GM12891 (cell line): Measurements from ENCODE around the gene PEX14.

Source experiments
- PAX5 ChIP-seq: IDR thresholded peaks from 2 replicates; pipeline ENCODE4 v1.6.1; 2011; ENCODE audit warnings: low read length, moderate library complexity, mild to moderate bottlenecking; ENCODE audit not compliant: insufficient read depth, severe bottlenecking
- POLR2A ChIP-seq: IDR thresholded peaks from 2 replicates; pipeline ENCODE4 v1.6.1; 2011; ENCODE audit warnings: low read depth, low read length, control low read depth
- TAF1 ChIP-seq: IDR thresholded peaks from 2 replicates; pipeline ENCODE4 v1.6.1; 2011; ENCODE audit warnings: low read depth, low read length, control low read depth

GRCh38 chr1:10671622-10672342 is 197.0 kb downstream of the PEX14 start:
- TF ChIP-seq POLR2A, result no peak
- TF ChIP-seq PAX5, result no peak
- TF ChIP-seq TAF1, result no peak
